NCI-H128 (cell line): ENCODE measurements around the gene LCNL1.

ENCODE experiments used
- DNase-seq: peaks from one replicate; lab custom pipeline; 2025; ENCODE audit not compliant: unreplicated experiment; lab: John Stamatoyannopoulos, UW

Gene LCNL1

DNA sequence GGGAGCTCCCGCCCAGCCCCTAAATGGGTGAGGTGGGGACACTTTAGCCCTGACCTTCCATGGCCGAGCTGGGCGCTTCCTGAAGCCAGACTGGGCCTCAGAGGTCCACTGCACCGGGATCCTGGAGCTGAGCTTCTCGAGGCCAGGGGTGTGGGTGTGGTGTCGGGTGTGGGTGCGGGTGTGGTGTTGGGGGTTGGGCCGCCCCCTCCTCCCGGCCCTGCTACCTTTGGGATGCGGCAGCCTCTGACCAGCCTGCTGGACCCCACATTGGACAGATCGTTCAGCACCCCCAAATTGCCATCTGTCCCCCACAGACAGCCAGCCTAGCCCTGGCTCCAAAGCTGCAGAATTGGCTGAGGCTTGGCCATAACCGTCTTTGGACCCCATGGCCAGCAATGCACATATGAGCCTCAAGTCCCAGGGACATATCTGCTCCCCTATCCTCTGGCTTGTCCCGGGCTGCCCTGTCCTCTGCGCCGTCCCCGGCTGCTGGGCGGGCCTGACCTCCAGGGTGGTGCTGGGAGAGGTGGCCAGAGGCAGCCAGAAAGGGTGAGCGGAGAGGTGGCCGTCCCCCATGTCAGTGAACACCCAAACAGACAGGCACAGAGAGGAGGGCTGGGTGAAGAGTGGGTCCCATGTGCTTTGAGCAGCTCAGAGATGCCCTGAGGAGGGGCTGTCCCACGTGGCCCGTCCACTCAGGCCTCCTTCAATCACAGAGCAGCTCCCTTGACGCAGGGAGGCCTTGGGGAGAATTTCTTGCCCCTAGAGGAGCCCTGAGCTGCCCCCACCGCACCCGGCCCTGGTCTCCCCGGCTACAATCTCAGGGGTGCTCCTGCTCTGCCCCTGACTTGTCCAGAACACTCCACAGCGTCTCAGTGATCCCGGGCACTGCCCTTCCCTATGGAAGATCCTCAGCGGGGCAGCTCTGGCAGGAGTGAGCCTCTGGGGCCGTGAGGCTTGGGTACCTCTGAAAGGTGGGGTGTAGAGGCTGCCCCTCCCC is 8.9 kb upstream of the LCNL1 start:
- no peak for DNase-seq

DNA sequence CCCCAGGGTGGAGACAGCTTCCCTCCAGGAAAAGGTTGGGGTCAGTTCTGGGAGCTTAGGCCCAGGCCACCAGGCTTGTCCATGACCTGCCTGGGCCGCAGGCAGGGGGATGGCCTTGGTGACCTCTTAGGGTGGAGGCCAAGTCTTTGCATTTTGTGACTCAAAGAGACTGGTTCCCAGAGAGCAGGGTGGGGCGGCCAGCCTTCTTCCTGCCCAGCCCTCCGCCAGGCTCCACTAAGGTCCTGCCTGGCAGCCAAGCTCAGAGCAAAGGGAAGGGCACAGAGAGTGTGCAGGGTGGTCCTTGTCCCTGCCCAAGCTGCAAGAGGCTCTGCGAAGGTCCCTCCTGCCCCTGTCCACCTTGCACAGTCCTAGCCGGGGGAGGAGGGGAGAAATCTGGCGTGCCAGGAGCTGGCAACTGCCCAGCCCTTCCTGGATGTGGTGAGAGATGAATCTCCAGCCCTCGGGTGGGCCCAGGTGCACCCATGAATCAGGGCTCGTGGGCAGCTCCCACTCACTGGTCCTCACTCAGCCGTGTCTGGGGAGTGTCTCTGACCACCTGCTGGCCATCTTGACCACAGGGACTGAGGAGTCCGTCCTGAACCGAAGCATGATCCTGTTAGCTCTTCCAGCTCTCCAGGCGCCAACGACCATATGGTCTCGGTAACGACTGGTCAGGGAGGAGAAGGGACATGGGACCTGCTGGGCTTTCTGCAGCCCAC is 7.8 kb upstream of the LCNL1 start:
- no peak for DNase-seq

DNA sequence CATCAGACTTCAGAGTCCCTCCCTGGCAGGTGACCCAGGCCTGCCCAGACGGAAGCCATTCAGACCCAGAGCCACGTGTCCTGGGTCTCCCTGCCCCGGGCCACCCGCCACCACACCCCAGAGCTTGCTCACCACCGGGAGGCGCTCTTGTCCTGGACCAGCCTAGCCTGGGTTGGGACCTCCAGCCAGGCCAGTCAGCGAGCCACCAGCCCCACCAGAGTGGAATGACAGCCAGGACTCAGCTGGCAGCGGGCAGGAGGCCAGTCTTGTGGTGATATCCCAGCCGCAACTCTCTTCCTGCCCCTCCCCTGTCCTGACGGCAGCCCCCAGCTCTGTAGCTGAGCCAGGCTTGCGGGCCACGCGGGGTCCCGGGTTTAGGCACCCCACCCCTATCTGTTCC is 7.1 kb upstream of the LCNL1 start:
- no peak for DNase-seq

DNA sequence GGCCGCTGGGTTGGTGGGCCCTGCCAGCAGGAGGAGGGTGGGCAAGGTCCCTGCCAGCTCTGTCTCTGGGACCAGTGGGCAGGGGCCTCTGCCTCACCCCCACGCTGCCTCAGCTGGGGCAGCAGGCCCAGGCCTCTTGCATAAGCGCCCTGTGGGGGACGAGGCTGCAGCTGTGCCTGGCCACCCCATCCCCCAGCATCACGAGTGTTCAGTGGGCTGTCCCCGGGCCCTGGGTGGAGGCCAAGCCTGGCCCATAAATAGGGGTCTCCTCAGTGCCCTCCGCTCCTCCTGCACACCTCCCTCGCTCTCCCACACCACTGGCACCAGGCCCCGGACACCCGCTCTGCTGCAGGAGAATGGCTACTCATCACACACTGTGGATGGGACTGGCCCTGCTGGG is 5.6 kb upstream of the LCNL1 start, which contains the start of gene PTGDS:
TSS of gene PTGDS (plus strand) at position 282 of the 400 bp plus-strand sequence. CDS start at position 357, 75 bp downstream.
- DNase-seq = no peak

DNA sequence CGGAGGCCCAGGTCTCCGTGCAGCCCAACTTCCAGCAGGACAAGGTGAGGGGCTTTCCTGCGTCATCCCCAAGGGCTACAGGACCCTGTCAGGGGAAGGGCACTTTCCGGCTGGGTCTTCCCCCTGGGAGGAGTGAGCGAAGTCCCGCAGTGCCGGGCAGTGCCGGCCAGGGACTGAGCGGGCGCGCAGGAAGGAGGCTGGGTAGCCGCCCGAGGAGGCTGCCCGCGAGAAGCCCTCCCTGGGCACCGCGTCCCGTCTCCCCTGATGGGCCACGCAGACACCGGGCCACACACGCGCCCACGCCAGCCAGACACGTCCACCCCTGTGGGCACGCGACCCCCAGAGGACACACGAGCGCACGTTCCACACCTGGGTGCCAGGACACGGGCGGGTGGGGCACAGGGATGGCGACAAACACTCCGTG is 5.1 kb upstream of the LCNL1 start:
- DNase-seq = no peak

DNA sequence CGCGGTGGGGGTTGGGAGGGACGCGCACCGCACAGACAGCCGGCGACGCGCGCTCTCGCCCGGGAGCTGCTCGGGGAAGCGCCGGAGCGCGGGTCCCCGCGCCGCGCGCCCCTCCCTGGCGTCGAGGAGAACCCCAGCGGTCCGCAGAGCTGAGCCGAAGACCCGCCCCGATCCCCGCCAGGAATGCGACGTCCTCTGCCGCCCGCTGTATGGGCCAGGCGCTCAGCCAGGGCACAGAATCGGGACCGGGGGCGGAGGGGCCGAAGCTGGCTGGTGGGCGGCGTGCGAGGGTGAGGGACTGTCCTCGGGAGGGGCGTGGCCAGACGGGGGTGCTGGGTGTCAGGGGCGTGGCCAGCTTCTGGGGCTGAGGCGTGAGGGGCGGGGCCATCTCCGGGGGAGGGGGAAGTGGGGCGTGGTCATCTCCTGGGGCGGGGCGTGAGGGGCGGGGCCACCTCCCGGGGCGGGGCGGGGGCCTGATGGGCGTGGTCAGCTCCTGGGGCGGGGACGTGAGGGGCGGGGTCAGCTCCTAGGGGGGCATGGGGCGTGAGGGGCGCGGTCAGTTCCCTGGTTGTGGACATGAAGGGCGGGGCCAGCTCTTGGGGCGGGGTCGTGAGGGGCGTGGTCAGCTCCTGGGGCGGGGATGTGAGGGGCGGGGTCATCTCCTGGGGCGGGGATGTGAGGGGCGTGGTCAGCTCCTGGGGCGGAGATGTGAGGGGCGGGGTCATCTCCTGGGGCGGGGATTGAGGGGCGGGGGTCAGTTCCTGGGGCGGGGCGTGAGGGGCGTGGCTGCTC is 4.5 kb upstream of the LCNL1 start:
- peak; percentile 15 for DNase-seq

DNA sequence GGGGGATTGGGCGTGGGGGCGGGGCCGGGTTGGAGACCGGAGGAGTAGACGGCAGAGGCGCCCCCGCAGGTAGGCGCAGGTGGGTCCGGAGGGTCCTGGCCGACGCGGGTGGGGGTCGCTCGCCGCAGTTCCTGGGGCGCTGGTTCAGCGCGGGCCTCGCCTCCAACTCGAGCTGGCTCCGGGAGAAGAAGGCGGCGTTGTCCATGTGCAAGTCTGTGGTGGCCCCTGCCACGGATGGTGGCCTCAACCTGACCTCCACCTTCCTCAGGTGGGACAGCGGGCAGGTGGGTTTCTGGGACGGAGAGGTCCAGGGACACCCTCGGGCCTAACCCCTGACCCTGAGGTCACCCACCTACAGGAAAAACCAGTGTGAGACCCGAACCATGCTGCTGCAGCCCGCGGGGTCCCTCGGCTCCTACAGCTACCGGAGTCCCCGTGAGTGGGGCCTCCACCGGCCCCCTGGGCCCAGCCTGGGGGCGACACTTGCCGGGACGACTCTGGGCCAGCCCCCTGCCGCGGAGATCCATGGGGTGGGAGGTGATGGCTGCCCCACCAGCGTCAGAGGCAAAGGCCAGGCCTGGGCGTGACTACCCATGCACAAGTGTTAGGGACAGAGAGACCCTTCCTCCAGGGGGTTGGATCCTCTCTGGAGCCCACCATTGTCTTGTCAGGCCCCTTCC is 3.8 kb upstream of the LCNL1 start:
- DNase-seq = no peak

DNA sequence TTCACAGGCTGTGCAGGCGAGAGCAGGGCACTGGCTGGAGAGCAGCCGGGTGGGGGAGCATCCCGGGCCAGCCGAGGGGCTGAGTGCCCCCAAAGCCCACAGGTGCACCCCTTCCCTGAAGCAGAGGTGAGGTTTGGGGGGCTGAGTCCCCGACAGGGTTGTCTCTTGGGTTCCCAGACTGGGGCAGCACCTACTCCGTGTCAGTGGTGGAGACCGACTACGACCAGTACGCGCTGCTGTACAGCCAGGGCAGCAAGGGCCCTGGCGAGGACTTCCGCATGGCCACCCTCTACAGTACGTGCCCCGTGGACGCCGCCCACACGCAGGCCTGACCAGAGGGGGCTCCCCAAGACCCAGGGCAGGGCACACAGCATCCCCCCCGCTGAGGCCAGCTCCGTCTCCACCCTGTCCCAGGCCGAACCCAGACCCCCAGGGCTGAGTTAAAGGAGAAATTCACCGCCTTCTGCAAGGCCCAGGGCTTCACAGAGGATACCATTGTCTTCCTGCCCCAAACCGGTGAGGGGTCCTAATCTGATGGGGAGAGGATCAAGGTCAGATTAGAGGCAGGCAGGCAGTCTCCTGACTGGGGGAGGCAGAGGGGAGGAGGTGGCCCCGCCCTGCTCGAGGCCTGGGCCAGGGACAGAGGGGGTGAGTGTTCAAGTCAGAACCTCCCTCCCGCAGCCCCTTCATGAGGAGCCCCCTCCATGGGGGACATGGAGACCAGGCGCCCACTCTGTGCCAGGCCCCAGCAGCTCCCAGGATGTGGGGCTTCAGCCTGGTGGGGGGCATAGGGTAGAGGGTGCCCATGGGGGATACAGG is 2.8 kb upstream of the LCNL1 start:
- DNase-seq = no peak

DNA sequence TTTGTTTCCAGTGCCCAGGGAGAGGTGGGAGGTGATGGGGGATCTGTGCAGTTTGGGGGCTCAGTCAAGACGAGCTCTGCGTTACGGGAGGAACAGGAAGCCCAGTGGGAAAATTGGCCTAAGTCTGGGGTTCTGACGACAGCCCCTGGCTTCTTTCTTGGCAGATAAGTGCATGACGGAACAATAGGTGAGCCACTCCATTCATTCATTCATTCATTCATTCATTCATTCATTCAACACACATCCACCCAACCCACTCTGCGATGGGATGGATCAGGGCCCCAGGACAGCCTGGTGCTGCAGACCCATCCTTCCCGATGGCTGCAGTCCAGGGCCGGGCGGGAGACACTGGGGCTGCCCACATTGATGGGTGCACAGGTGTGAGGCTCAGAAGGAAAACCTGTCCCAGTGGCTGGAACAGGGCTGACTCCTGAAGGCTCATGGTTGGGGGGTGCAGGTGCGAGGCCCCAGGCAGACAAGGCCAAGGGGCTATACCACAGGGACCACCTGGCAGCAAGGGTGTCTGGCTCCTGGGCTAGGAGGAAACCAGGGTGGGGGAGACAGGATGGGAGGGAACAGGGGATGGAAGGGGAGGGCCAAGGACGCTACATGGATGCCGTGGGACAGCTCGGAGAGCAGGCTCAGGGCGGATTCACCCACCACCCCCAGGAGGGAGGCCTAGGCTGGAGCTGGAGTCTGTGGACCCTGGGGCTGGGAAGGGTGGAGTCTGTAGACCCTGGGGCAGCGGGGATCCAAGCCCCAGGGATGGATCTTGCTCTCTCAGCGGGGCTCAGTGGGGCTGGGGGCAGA is 1.9 kb upstream of the LCNL1 start:
- DNase-seq = no peak

DNA sequence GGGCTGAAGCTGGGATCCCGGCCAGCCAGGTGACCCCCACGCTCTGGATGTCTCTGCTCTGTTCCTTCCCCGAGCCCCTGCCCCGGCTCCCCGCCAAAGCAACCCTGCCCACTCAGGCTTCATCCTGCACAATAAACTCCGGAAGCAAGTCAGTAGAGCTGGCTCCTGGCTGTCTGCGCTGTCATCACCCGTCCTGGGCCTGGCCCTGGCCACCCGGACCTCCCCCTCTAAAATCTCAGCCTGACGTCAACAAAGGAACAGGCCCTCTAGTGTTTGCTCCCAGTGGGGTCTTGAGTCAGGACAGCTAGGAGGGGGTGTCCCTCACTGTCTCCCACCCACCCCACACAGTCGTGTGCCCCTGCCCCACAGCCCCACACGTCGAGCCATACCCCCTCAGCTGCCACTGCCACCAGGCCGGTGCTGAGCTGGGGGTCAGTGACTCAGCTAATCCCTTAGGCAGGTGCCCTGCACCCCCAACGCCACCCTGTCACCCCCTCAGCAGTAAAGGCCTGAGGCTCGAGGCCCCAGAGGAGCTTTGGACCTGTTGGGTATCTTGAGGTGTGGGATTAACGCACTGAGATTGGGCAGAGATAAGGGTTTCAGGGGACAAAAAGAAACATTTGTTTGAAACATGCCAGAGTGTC is 1.1 kb upstream of the LCNL1 start:
- DNase-seq = no peak

DNA sequence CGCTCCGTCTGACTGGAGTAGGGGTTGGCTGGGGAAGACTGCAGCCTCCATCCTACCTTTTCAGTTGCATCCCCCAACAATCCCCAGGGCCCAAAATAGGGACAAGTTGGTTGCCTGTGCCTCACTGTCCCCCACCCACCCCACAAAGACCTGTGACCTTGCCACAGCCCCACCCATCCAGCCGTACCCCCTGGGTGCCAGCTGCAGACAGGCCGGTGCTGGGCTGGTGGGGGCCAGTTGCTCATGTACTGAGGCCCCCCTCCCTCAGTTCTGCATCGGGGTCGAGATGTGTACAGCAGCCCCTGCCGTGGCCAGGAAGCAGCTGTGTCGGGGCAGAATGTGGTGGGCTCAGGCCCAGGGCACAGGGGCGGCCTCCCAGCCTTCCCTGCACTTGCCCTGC is 374 bp downstream of the LCNL1 start:
- DNase-seq = no peak

DNA sequence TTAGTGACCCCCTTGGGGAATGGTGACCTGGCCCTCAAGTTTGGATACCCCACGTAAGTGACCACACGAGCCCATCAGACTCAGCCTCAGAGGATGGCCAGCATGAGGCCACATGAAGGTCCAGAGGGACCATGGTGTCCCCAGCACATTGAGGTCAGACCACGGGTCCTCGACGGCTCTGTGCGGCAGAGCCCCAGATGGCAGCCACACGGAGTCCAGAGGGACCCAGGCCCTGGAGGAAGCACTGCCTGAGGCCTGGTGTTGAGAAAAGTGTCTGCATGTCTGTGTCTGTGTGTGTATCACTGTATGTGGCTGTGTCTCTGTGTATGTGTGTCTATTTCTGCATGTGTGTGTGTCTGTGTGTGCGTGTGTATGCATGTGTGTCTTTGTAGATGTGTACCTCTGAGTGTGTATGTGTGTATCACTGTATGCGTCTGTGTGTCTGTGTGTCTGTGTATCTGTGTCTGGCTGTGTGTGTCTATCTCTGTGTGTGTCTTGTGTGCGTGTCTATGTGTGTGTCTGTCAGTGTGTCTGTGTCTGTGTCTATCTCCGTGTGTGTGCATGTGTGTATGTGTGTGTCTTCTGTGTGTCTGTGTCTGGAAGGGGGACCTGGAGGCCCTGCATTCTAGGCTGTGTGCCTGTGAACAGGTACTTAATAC is 992 bp downstream of the LCNL1 start:
- DNase-seq = no peak

DNA sequence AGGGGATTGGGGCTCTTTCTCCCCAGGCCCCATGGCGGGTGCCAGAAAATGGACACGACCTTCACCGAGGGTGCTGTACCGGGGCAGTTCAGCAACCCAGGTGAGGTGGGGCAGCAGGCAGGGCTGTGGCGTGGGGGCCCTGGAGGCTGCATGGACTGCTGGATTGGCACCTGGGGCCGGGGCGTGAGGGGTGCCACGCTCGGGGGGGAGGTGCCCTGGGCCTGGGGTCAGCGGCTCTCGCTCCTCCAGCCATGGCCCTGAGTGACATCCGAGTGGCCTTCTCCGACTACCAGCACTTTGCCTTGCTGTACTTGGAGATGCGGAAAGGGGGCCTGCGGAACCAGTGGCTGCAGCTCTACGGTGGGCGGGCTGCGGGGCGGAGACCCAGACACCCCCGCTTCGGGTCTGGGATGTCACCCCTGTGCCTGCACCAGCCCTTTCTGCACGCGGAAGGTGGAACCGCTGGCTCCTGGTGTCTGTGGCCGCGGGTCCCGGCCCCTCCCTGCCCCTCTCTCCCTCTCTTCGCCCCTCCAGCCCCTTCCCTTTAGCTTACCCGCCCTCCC is 1.8 kb downstream of the LCNL1 start:
- DNase-seq = no peak

DNA sequence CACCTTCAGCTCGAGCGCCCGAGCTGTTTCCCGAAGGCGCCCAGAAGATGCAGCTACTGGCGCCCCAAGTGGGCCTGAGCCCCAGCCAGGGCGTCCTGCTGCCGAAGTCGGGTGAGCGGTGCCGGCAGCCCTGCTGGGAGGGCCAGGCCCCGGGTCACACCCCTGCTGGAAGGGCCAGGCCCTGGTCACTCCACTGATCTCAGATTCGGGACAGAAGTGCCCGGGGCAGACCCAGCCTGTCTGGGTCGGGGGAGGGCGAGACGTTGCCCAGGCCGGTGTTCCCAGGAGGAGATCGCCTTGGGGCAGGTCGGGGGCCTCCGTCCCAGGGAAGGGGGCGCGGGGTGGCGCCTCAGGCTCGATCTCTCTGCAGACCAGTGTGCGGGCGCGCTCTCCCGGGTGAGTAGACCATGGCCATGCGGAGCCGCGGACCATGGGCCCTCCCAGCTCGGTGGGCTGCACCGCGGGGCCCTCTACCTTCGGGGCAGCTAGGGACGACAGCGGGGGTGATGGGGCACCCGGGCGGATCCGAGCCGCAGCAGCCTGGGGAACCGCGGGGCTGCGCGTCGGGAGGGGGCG is 2.3 kb downstream of the LCNL1 start:
- DNase-seq = no peak

DNA sequence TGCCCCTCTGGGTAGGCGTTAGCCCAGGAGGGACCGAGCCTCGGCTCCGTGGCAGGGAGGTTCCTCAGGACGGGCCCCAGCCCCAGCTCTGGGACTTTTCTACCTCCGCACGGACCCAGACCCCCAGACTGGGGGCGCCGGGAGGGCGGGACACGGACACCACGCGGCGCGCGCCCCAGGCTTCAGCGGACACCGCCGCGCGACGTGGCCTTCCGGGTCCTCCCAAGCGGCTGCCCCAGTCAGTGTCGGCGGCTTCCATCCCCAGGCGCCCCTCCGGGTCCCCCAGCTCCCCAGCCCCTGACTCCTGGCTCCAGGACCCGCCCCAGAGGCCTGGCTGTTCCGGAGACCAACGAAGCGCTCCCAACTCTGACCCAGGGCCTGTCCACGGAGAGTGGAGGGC is 3.1 kb downstream of the LCNL1 start:
- no peak for DNase-seq

DNA sequence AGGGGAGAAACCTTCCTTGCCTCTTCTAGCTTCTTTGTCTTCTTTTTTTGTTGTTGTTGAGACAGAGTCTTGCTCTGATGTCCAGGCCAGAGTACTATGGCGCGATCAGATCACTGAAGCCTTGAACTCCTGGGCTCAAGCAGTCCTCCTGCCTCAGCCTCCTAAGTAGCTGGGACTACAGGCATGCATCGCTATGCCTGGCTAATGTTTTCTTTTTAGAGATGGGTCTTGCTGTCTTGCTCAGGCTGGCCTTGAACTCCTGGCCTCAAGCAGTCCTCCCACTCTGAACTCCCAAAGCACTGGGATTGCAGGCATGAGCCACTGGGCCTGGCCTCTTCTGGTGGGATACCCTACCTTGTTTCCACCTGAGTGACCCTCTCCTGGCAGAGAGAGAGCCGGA is 6.1 kb downstream of the LCNL1 start:
- DNase-seq = no peak

DNA sequence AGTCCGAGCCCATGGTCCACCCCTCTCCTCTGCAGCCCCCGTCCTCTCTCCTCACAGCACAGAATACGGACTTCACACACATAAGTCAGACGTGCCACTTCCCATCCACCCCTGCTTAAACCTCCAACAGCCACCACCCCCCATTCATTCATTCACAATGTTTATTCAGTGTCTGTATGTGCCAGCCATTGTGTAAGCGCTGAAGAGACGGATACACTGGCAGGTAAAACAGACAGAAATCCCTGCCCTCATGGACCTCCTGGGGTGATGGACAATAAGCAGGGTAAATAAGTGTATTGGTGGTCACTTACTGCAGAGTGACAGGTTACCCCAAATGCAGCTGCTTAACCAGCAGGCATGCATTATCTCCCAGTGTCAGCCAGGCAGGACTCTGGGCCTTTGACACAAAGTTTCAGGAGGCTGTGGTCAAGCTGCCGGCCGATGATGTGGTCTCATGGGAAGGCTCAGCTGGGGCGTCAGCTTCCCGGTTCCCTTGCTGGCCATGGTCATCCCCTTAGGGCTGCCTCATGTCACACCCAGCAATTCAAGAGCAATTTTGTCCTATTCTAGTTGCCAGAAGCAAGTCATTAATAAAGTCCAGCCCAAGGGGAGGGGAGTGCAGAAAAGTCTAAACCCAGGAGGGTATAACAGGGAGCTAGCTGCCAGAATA is 7.6 kb downstream of the LCNL1 start:
- no peak for DNase-seq
